GM12865 (cell line): ENCODE measurements around the gene B4GALT6.
A peak's percentile ranks its signal among the peaks of the same experiment; 100 is the strongest.

Experiments used
- DNase-seq: peaks from one replicate; pipeline ENCODE4 v3.0.0; 2010; ENCODE audit warnings: low read depth
- H3K4me3 ChIP-seq: 2 replicates; pipeline ENCODE4 v1.5.1; 2011; ENCODE audit warnings: mild to moderate bottlenecking, low read depth, low read length, control low read depth
- TF ChIP-seq, protein P1 (sequence below): IDR thresholded peaks from 2 replicates; pipeline ENCODE4 v1.5.1; 2011; ENCODE audit warnings: low read length, control low read depth, low read depth, inconsistent platforms; ENCODE audit not compliant: insufficient read depth; ENCODE audit errors: missing control alignments

B4GALT6 gene

DNA sequence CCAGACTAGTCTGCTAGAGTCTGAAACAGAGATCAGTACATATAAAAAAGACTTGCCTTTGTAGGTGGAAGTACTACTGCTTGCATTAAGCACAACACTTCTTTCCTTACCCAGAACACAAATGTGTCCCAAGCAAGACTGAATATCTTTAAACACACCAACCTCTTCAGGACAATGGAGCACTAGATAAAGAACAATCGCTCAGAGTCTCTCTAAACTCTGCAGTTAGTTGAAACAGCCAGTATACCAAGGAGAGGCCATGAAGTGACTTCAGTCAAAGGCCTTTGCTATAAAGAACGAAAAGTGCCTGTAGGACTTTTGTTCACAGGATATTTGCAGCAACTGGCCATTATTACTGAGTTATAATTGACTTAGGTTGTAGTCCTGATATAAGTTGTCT, 9.9 kb upstream of the B4GALT6 start:
- no peak for DNase-seq
- TF ChIP-seq, protein P1, sequence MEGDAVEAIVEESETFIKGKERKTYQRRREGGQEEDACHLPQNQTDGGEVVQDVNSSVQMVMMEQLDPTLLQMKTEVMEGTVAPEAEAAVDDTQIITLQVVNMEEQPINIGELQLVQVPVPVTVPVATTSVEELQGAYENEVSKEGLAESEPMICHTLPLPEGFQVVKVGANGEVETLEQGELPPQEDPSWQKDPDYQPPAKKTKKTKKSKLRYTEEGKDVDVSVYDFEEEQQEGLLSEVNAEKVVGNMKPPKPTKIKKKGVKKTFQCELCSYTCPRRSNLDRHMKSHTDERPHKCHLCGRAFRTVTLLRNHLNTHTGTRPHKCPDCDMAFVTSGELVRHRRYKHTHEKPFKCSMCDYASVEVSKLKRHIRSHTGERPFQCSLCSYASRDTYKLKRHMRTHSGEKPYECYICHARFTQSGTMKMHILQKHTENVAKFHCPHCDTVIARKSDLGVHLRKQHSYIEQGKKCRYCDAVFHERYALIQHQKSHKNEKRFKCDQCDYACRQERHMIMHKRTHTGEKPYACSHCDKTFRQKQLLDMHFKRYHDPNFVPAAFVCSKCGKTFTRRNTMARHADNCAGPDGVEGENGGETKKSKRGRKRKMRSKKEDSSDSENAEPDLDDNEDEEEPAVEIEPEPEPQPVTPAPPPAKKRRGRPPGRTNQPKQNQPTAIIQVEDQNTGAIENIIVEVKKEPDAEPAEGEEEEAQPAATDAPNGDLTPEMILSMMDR, result no peak
- H3K4me3 ChIP-seq, result no peak overlapping the region

- TF ChIP-seq, protein P1, result no peak
- no peak for DNase-seq
Measured at GRCh38 chr18:31688606-31689005, 4.2 kb upstream of the B4GALT6 start.

GRCh38 chr18:31686986-31687928, 2.9 kb upstream of the B4GALT6 start:
- no peak for DNase-seq
- TF ChIP-seq, protein P1, result no peak
- peak overlapping the region; percentile 88 for H3K4me3 ChIP-seq

More at GRCh38 chr18:31688606-31689005, 4.2 kb upstream of the B4GALT6 start:
- H3K4me3 ChIP-seq, result no peak overlapping the region

GRCh38 chr18:31686572-31686971, 2.2 kb upstream of the B4GALT6 start:
- TF ChIP-seq, protein P1, result no peak
- DNase-seq, result no peak
- H3K4me3 ChIP-seq, result peak overlapping the region; percentile 88

DNA sequence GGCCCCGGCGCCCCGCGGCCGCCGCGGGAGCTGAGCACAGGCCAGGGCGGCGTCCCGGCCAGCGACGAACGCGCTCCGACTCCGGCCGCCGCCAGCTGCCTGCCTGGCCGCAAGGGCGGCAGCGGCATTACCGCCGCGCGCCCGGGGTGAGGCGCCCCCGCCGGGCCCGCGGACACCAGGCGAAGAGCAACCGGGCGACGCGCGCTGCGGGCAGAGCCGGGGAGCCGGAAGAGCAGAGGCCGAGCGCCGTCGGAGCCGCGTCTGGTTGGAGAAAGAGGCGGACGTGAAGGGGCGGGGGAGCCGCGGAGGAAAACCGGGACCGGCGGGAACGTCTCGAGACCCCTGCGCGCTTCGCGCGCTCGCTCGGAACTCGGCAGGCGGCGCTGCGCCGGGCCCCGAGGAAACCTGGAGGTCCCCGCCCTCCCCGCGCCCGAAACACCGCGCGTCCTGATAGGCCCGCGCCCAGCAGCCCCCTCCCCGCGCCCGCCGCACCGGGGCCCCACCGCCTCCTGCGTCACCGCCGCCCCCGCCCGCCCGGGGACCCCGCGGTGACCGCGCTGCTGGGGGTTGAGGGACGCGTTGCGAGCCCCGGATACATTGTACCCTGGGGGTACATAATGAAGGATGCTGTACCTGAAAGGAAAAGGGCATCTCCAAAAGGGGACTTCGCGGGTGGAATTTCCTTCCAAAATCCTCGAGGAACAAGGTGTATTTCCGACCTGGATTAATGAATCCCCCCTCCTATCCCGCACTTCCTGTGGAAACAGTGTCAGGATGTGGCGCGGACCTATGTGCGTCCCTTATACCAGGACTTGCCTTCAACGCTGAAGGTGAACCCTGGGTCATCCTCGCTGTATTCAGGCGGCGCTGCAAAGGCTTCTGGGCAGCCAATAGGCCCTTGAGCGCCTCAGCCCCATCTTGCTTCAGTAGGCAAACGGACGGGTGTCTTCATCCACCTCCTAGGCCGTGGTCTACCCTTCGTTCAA, 1.0 kb upstream of the B4GALT6 start:
- H3K4me3 ChIP-seq, result peak overlapping the region; percentile 88
- TF ChIP-seq, protein P1, result peak; percentile 43
- peak; percentile 95 for DNase-seq

DNA sequence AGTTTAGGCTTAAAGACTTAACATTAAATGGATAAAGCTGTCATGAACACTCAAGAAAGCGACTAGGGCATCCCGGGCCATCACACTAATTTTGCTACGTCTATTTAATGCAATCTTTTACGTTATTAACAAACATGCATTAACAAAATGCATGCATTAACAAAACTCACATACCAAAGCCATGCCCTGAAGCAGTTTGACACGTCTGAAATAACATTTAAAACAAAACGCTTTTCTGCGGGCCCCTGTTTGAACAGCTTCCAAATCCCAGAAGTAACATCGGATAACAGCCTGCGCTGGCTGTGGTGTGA, 458 bp downstream of the B4GALT6 start:
- H3K4me3 ChIP-seq, result peak overlapping the region; percentile 82
- TF ChIP-seq, protein P1, result no peak
- DNase-seq, result no peak
